Endothelial cell of umbilical vein (primary cell): ENCODE results near the gene LRRC8A. TPM values are rescaled to one million over a fixed set of nuclear protein-coding genes. Genes with fewer than 3 reads are reported as not detected.

Experiments
- BruUV-seq: library from RNA; stranded (reverse); fragments of 400-500 nt; replicated peaks from 2 replicates; lab custom pipeline; 2021; lab: Mats Ljungman, UMichigan
- CTCF ChIA-PET: fragments of 300-600, 350-600 bp; sonication (Branson Sonifier 250); formaldehyde crosslinking; loops from one replicate; lab custom pipeline; 2021; ENCODE audit warnings: antibody characterized with exemption, inconsistent platforms; lab: Charles Lee
- POLR2A ChIA-PET: fragments of 300-600, 350-600 bp; sonication (Branson Sonifier 250); formaldehyde crosslinking; loops from one replicate; lab custom pipeline; 2021; ENCODE audit warnings: antibody characterized with exemption, inconsistent platforms; lab: Charles Lee
- DNase-seq: peaks from one replicate; pipeline ENCODE4 v3.0.0-alpha.2; 2011; ENCODE audit warnings: low read depth, low spot score
- FAIRE-seq: peaks from 2 replicates; lab custom pipeline; 2011; peaks lifted over from hg19 to GRCh38; lab: Jason Lieb, UNC
- H2AFZ ChIP-seq: 2 replicates; pipeline ENCODE4 v1.6.0; 2012; ENCODE audit warnings: low read depth, low read length, control low read depth, inconsistent platforms
- H3K27ac ChIP-seq: 2 replicates; pipeline ENCODE4 v1.5.1; 2011; ENCODE audit warnings: low read depth, mild to moderate bottlenecking, control low read depth, low read length, moderate library complexity; ENCODE audit not compliant: insufficient read depth
- H3K27me3 ChIP-seq, 2 experiments: 2 replicates each; pipeline versions ENCODE4 v1.6.0 to v1.6.1; 2011; ENCODE audit warnings: low read length in 2 of 2, mixed read lengths in 1 of 2; ENCODE audit not compliant: control insufficient read depth in 2 of 2, insufficient read depth in 2 of 2
- H3K36me3 ChIP-seq, 2 experiments: 2 replicates in 1 of 2; 3 replicates in 1 of 2; pipeline ENCODE4 v1.5.1; 2011; ENCODE audit warnings: low read length in 2 of 2, mild to moderate bottlenecking in 1 of 2, moderate library complexity in 1 of 2; ENCODE audit not compliant: control insufficient read depth in 2 of 2, insufficient read depth in 2 of 2; ENCODE audit errors: extremely low read depth in 1 of 2
- H3K4me1 ChIP-seq: 3 replicates; pipeline ENCODE4 v1.5.1; 2011; ENCODE audit warnings: mild to moderate bottlenecking, low read length; ENCODE audit not compliant: control insufficient read depth, insufficient read depth; ENCODE audit errors: extremely low read depth
- H3K4me2 ChIP-seq: 2 replicates; pipeline ENCODE4 v1.6.1; 2011; ENCODE audit warnings: low read length, control low read depth, mixed read lengths; ENCODE audit not compliant: insufficient read depth
- H3K4me3 ChIP-seq, 3 experiments: fragments of 200-600 bp in 1 of 3; sonication (generic), shearing (Covaris generic) in 1 of 3; replicated peaks in 1 of 3; 2 replicates each; pipeline ENCODE4 v1.5.1; 2011 to 2016; ENCODE audit warnings: control low read depth in 3 of 3, low read length in 3 of 3, mild to moderate bottlenecking in 2 of 3, inconsistent platforms in 1 of 3, low read depth in 1 of 3, moderate library complexity in 1 of 3; ENCODE audit not compliant: insufficient read depth in 1 of 3
- H3K79me2 ChIP-seq: 2 replicates; pipeline ENCODE4 v1.6.0; 2012; ENCODE audit warnings: low read length, inconsistent platforms; ENCODE audit not compliant: control insufficient read depth, insufficient read depth
- H3K9ac ChIP-seq: replicated peaks from 2 replicates; pipeline ENCODE3; 2011; ENCODE audit warnings: low read length, control low read depth; ENCODE audit not compliant: insufficient read depth; ENCODE audit errors: extremely low read depth
- H3K9me1 ChIP-seq: replicated peaks from 3 replicates; pipeline ENCODE4 v1.6.0; 2011; ENCODE audit warnings: mild to moderate bottlenecking, low read length; ENCODE audit not compliant: control insufficient read depth, insufficient read depth; ENCODE audit errors: extremely low read depth
- H3K9me3 ChIP-seq: replicated peaks from 2 replicates; pipeline ENCODE4 v1.5.1; 2012; ENCODE audit warnings: low read length, inconsistent platforms; ENCODE audit not compliant: control insufficient read depth, insufficient read depth
- H4K20me1 ChIP-seq: replicated peaks from 2 replicates; pipeline ENCODE3; 2011; ENCODE audit warnings: mild to moderate bottlenecking, low read length; ENCODE audit not compliant: control insufficient read depth, insufficient read depth; ENCODE audit errors: extremely low read depth
- CTCF ChIP-seq, 2 donors: IDR thresholded peaks; 1 replicate in 1 of 2; 2 replicates in 1 of 2; pipeline ENCODE4 v1.5.1; 2011; ENCODE audit warnings: low read length in 2 of 2, mild to moderate bottlenecking in 2 of 2, moderate library complexity in 2 of 2, control low read depth in 1 of 2, inconsistent platforms in 1 of 2, low read depth in 1 of 2; ENCODE audit not compliant: insufficient read depth in 1 of 2; ENCODE audit errors: extremely low read depth in 1 of 2
- EZH2 ChIP-seq: IDR thresholded peaks from 2 replicates; pipeline ENCODE4 v1.6.1; 2012; ENCODE audit warnings: borderline replicate concordance, low read depth, mild to moderate bottlenecking, moderate library complexity, low read length, inconsistent platforms; ENCODE audit not compliant: severe bottlenecking
- FOS ChIP-seq: IDR thresholded peaks from 2 replicates; pipeline ENCODE4 v1.6.1; 2011; ENCODE audit warnings: mild to moderate bottlenecking, low read length, moderate library complexity, borderline replicate concordance; ENCODE audit not compliant: insufficient read depth
- GATA2 ChIP-seq: IDR thresholded peaks from 2 replicates; pipeline ENCODE4 v1.7.0; 2011; ENCODE audit warnings: low read depth, mild to moderate bottlenecking, moderate library complexity, mixed read lengths, low read length; ENCODE audit not compliant: insufficient read length, insufficient read depth
- JUN ChIP-seq: IDR thresholded peaks from 2 replicates; pipeline ENCODE4 v1.6.1; 2011; ENCODE audit warnings: borderline replicate concordance, low read depth; ENCODE audit not compliant: insufficient read length, insufficient read depth
- MAX ChIP-seq: IDR thresholded peaks from 2 replicates; pipeline ENCODE4 v1.6.1; 2011; ENCODE audit not compliant: insufficient read depth, insufficient read length
- MYC ChIP-seq: IDR thresholded peaks from one replicate; pipeline ENCODE4 v1.6.1; 2011; ENCODE audit warnings: mild to moderate bottlenecking, low read depth, low read length
- POLR2A ChIP-seq: IDR thresholded peaks from 2 replicates; pipeline ENCODE4 v1.6.1; 2012; ENCODE audit warnings: low read depth, mild to moderate bottlenecking, control low read depth, low read length
- POLR2AphosphoS5 ChIP-seq: IDR thresholded peaks from 2 replicates; pipeline ENCODE4 v1.6.1; 2012; ENCODE audit warnings: low read depth, mild to moderate bottlenecking, control low read depth, low read length, moderate library complexity; ENCODE audit not compliant: insufficient read depth
- dilution Hi-C: fragments of 300-500 bp; cut with MboI; formaldehyde crosslinking; loops from one replicate; pipeline ENCODE4 v1.15.0; 2019; ENCODE audit warnings: low sequenced_read_pairs; ENCODE audit not compliant: extremely low pct_ligation_motif_present
- intact Hi-C: fragments of 100-400 bp; cut with micrococcal nuclease; formaldehyde crosslinking; loops from one replicate; pipeline ENCODE4 v1.10.0; 2022
- polyA plus RNA-seq, 4 experiments: library from polyadenylated mRNA; depleted of rRNA in 3 of 4; stranded (reverse) in 3 of 4; unstranded in 1 of 4; fragments of >200 nt; gene quantifications; 2 replicates each; pipeline versions ENCODE4 v1.2.1 to v1.2.3, GENCODE V29; 2011 to 2012; ENCODE audit warnings: missing spikeins in 1 of 4
- total RNA-seq: library from RNA; stranded (reverse); gene quantifications from 2 replicates; pipeline ENCODE4 v1.2.3, GENCODE V29; 2021

Gene LRRC8A
- total and polyA plus RNA-seq, 2 donors (not counting 3 experiments of a cell fraction or from before 2014, with no cell fraction given), result 99.6 to 129 TPM

- H3K9me1 ChIP-seq, result no peaks in the 10 kb centered on the region
- POLR2A ChIA-PET, result interaction anchor here (0.7 kb wide), 1 partner anchor 453 kb away, joined by 3 read pairs; no protein-coding TSS in a partner anchor
- H3K9me3 ChIP-seq, result no peaks in the 10 kb centered on the region
- no peak overlapping the region for H3K9ac ChIP-seq
- DNase-seq (no peak), FAIRE-seq (no peak)
- no TSS peak for BruUV-seq
- TF ChIP-seq MAX, result no peak
- H3K27me3 ChIP-seq, result no peaks in the 10 kb centered on the region
- H3K27ac ChIP-seq, result no peak overlapping the region
- no peak overlapping the region for H2AFZ ChIP-seq
- H4K20me1 ChIP-seq, result no peaks in the 10 kb centered on the region
- CTCF ChIA-PET, result interaction anchor here (0.9 kb wide), 1 partner anchor 15 kb away, joined by 3 read pairs; no protein-coding TSS in a partner anchor
- intact Hi-C loops, result no loop called here
- dilution Hi-C loops, result no loop called here
- H3K4me3 ChIP-seq, result no peak overlapping the region
- no peak overlapping the region for H3K4me2 ChIP-seq
- H3K79me2 ChIP-seq, result peaks cover 84% of the 10 kb centered on the region
- H3K36me3 ChIP-seq, result peaks cover 18 to 34% of the 10 kb centered on the region in 2 experiments
- H3K4me1 ChIP-seq, result peaks cover 7% of the 10 kb centered on the region
Observed at GRCh38 chr9:128903079-128903461, 21.1 kb downstream of the LRRC8A start.

- intact Hi-C loops, result no loop called here
- POLR2A ChIA-PET, result interaction anchor here (0.6 kb wide), 1 partner anchor 420 kb away, joined by 3 read pairs; no protein-coding TSS in a partner anchor
- Histone ChIP-seq H4K20me1 (no peaks in the 10 kb centered on the region), H2AFZ (no peak overlapping the region), H3K27ac (no peak overlapping the region), H3K4me3 (no peak overlapping the region), H3K79me2 (peaks cover 84% of the 10 kb centered on the region), H3K4me1 (peaks cover 7% of the 10 kb centered on the region), H3K4me2 (no peak overlapping the region), H3K9ac (no peak overlapping the region), H3K9me1 (no peaks in the 10 kb centered on the region), H3K9me3 (no peaks in the 10 kb centered on the region), H3K36me3 (peaks cover 16 to 38% of the 10 kb centered on the region in 2 experiments), H3K27me3 (no peaks in the 10 kb centered on the region)
- TF ChIP-seq CTCF (IDR thresholded peaks at IDR 0.05; ENCODE audit: extremely low read depth in 1 of 2, insufficient read depth in 1 of 2, low read depth in 1 of 2, low read length in 2 of 2), result no peak
- TF ChIP-seq MYC, result no peak
- TF ChIP-seq POLR2A, result no peak
- TF ChIP-seq GATA2, result no peak
- TF ChIP-seq EZH2, result no peak
- no peak for TF ChIP-seq POLR2AphosphoS5
- no peak for TF ChIP-seq MAX
- TF ChIP-seq FOS, result no peak
- TF ChIP-seq JUN, result no peak
- CTCF ChIA-PET, result no interaction called here
- FAIRE-seq (peak; percentile 64), DNase-seq (no peak)
- BruUV-seq, result no TSS peak
- dilution Hi-C loops, result no loop called here
Observed at GRCh38 chr9:128903871-128904620, 22.1 kb downstream of the LRRC8A start.
